K562 (cell line): ENCODE data around the gene FRMPD4. TPM values are rescaled to one million over a fixed set of nuclear protein-coding genes. Genes with fewer than 3 reads are reported as not detected.

ENCODE experiments used
- ATAC-seq: fragments of 200-7000 bp; cut with Tn5 transposase; 3 replicates; pipeline ENCODE4 v1.9.1; 2020; ENCODE audit warnings: moderate library complexity
- BruUV-seq: library from RNA; stranded (reverse); fragments of 400-500 nt; replicated peaks from 2 replicates; lab custom pipeline; 2021; lab: Mats Ljungman, UMichigan
- CTCF ChIA-PET: fragments of 300-600 bp; formaldehyde crosslinking; extraction: SDS; loops from one replicate; lab custom pipeline; 2021; ENCODE audit warnings: low intra/inter-chr PET ratio; lab: Yijun Ruan, JAX
- POLR2A ChIA-PET: fragments of 300-600, 350-650 bp; sonication (Branson Sonifier 250); formaldehyde crosslinking; extraction: SDS; loops from one replicate; lab custom pipeline; 2021; ENCODE audit warnings: antibody characterized with exemption, inconsistent platforms; lab: Yijun Ruan, JAX
- DNase-seq, 4 experiments: peaks; one replicate each; pipeline versions ENCODE4 v3.0.0 to v3.0.0-alpha.2; 2011 to 2018; ENCODE audit warnings: low spot score in 3 of 4, mixed read lengths in 3 of 4; ENCODE audit errors: extremely low read depth in 1 of 4
- FAIRE-seq: peaks from 2 replicates; lab custom pipeline; 2011; peaks lifted over from hg19 to GRCh38; lab: Jason Lieb, UNC
- H2AFZ ChIP-seq: 2 replicates; pipeline ENCODE4 v1.6.0; 2011; ENCODE audit warnings: low read depth, low read length, control low read depth, inconsistent platforms
- H3K27ac ChIP-seq: fragments of 200-600 bp; 3 replicates; pipeline ENCODE4 v1.8.0; 2011; ENCODE audit warnings: low read depth, mild to moderate bottlenecking, control low read depth, inconsistent platforms, low read length, moderate library complexity, mixed read lengths; ENCODE audit errors: extremely low read depth
- H3K27me3 ChIP-seq, 2 experiments: fragments of 300-600 bp in 1 of 2; 2 replicates in 1 of 2; 3 replicates in 1 of 2; pipeline versions ENCODE4 v1.6.0 to v1.8.0; 2011; ENCODE audit warnings: inconsistent platforms in 2 of 2, low read length in 2 of 2, mild to moderate bottlenecking in 1 of 2, mixed read lengths in 1 of 2, moderate library complexity in 1 of 2; ENCODE audit not compliant: control insufficient read depth in 2 of 2, insufficient read depth in 2 of 2
- H3K36me3 ChIP-seq: fragments of 300-600 bp; 3 replicates; pipeline ENCODE4 v1.8.0; 2011; ENCODE audit warnings: mild to moderate bottlenecking, low read length, inconsistent platforms; ENCODE audit not compliant: control insufficient read depth, insufficient read depth
- H3K4me1 ChIP-seq, 2 experiments: fragments of 200-600 bp in 1 of 2; replicated peaks in 1 of 2; 2 replicates in 1 of 2; 3 replicates in 1 of 2; pipeline versions ENCODE4 v1.5.1 to v1.8.0; 2011; ENCODE audit warnings: inconsistent platforms in 2 of 2, low read length in 2 of 2, mild to moderate bottlenecking in 1 of 2, mixed read lengths in 1 of 2, moderate library complexity in 1 of 2; ENCODE audit not compliant: control insufficient read depth in 2 of 2, insufficient read depth in 2 of 2
- H3K4me2 ChIP-seq: 2 replicates; pipeline ENCODE4 v1.6.1; 2011; ENCODE audit warnings: low read length, control low read depth, inconsistent platforms, mixed read lengths; ENCODE audit not compliant: insufficient read depth
- H3K4me3 ChIP-seq: fragments of 200-600 bp; sonication (generic), shearing (Covaris generic); 2 replicates; pipeline ENCODE4 v1.5.1; 2016; ENCODE audit warnings: control low read depth, inconsistent platforms
- H3K79me2 ChIP-seq: fragments of 200-600 bp; 3 replicates; pipeline ENCODE4 v1.8.0; 2011; ENCODE audit warnings: low read length, inconsistent platforms; ENCODE audit not compliant: control insufficient read depth, insufficient read depth
- H3K9ac ChIP-seq, 2 experiments: 2 replicates each; pipeline versions ENCODE4 v1.6.0 to v1.6.1; 2011; ENCODE audit warnings: low read depth in 2 of 2, low read length in 2 of 2, control low read depth in 1 of 2, inconsistent platforms in 1 of 2, mild to moderate bottlenecking in 1 of 2, mixed read lengths in 1 of 2; ENCODE audit not compliant: insufficient read depth in 1 of 2
- H3K9me1 ChIP-seq: one replicate; pipeline ENCODE4 v1.6.0; 2011; ENCODE audit warnings: inconsistent platforms, mild to moderate bottlenecking, low read length, moderate library complexity; ENCODE audit not compliant: control insufficient read depth, insufficient read depth
- H3K9me3 ChIP-seq: replicated peaks from 2 replicates; pipeline ENCODE4 v1.5.1; 2011; ENCODE audit warnings: low read depth, low read length, inconsistent platforms; ENCODE audit not compliant: control insufficient read depth, insufficient read depth
- H4K20me1 ChIP-seq: replicated peaks from 2 replicates; pipeline ENCODE4 v1.6.1; 2011; ENCODE audit warnings: low read length, inconsistent platforms, mixed read lengths; ENCODE audit not compliant: control insufficient read depth, insufficient read depth
- ADNP ChIP-seq: fragments of 200-800 bp; sonication (Bioruptor generic); IDR thresholded peaks from 2 replicates; pipeline ENCODE4 v1.6.1; 2016; ENCODE audit warnings: missing genetic modification characterization, missing compliant biosample characterization
- CBFA2T2 ChIP-seq: fragments of 450-650 bp; conservative IDR thresholded peaks from 2 replicates; pipeline ENCODE4 v1.6.1; 2017; ENCODE audit warnings: mild to moderate bottlenecking
- DNMT1 ChIP-seq: fragments of 450-650 bp; IDR thresholded peaks from 2 replicates; pipeline ENCODE4 v1.6.1; 2016; ENCODE audit warnings: antibody characterized with exemption, mild to moderate bottlenecking
- FOSL1 ChIP-seq: fragments of 200-800 bp; sonication (Bioruptor generic); conservative IDR thresholded peaks from 2 replicates; pipeline ENCODE4 v1.6.1; 2016; ENCODE audit warnings: missing genetic modification characterization, missing compliant biosample characterization
- GABPA ChIP-seq: fragments of 200-800 bp; sonication (Bioruptor generic); conservative IDR thresholded peaks from 2 replicates; pipeline ENCODE4 v1.6.1; 2016; ENCODE audit warnings: low read depth, missing genetic modification characterization, missing compliant biosample characterization
- GATAD2A ChIP-seq: fragments of 450-650 bp; IDR thresholded peaks from 2 replicates; pipeline ENCODE4 v1.6.1; 2017
- HSF4 ChIP-seq: fragments of 250-450 bp; sonication (Bioruptor Pico); IDR thresholded peaks from 2 replicates; pipeline ENCODE4 v2.1.2; 2022; ENCODE audit warnings: mild to moderate bottlenecking, moderate library complexity, borderline replicate concordance
- ILK ChIP-seq: fragments of 450-650 bp; IDR thresholded peaks from 2 replicates; pipeline ENCODE4 v1.6.1; 2016; ENCODE audit warnings: missing genetic modification characterization, low read depth, mild to moderate bottlenecking, missing compliant biosample characterization, moderate library complexity, borderline replicate concordance
- KAT2B ChIP-seq: IDR thresholded peaks from one replicate; pipeline ENCODE4 v1.6.1; 2012; ENCODE audit warnings: low read depth, mild to moderate bottlenecking, control low read depth, inconsistent platforms, low read length, moderate library complexity
- KDM1A ChIP-seq, 2 experiments: fragments of 450-650 bp; IDR thresholded peaks; 2 replicates each; pipeline ENCODE4 v1.6.1; 2016; ENCODE audit warnings: mild to moderate bottlenecking in 2 of 2
- NCOR1 ChIP-seq: fragments of 450-650 bp; IDR thresholded peaks from 2 replicates; pipeline ENCODE4 v1.6.1; 2016; ENCODE audit warnings: mild to moderate bottlenecking, moderate library complexity
- SETDB1 ChIP-seq: IDR thresholded peaks from one replicate; pipeline ENCODE4 v1.6.1; 2012; ENCODE audit warnings: low read length, control low read depth, inconsistent platforms
- XRCC4 ChIP-seq: IDR thresholded peaks from one replicate; pipeline ENCODE4 v1.6.1; 2011; ENCODE audit not compliant: insufficient read depth, insufficient read length; ENCODE audit errors: extremely low read depth
- ZNF224 ChIP-seq: sonication (generic); formaldehyde crosslinking; IDR thresholded peaks from 2 replicates; pipeline ENCODE4 v1.8.0; 2022; ENCODE audit warnings: mild to moderate bottlenecking, missing genetic modification reagents
- ZNF263 ChIP-seq: sonication (generic); formaldehyde crosslinking; IDR thresholded peaks from 2 replicates; pipeline ENCODE4 v1.8.0; 2022; ENCODE audit warnings: mild to moderate bottlenecking, missing genetic modification reagents, borderline replicate concordance
- ZSCAN29 ChIP-seq: fragments of 450-650 bp; IDR thresholded peaks from 2 replicates; pipeline ENCODE4 v1.6.1; 2017
- WGBS: fragments of 100-300 bp; shearing (Covaris generic); methylation state at CpG from one replicate; pipeline ENCODE4 v1.1.6; 2016; ENCODE audit warnings: low coverage, mixed read lengths; ENCODE audit not compliant: insufficient coverage; ENCODE audit errors: missing lambda C conversion rate; 5-methylcytosine and 5-hydroxymethylcytosine counted together
- in situ Hi-C: fragments of 300-500 bp; cut with MboI; formaldehyde crosslinking; loops from 4 replicates; pipeline ENCODE4 v1.15.0; 2018; ENCODE audit warnings: inconsistent platforms, mixed read lengths
- intact Hi-C: fragments of 100-400 bp; cut with micrococcal nuclease; formaldehyde crosslinking; loops from 2 replicates; pipeline ENCODE4 v1.14.2; 2022
- polyA plus RNA-seq, 8 experiments: library from polyadenylated mRNA; depleted of rRNA in 4 of 8; stranded (reverse) in 5 of 8; unstranded in 3 of 8; fragments of >200 nt; fragmentation: Nextera tagmentation in 2 of 8; fragmentation: Illumina TruSeq in 1 of 8; extraction: Ambion mirVana in 2 of 8; extraction: Trizol in 1 of 8; gene quantifications; 2 replicates each; pipeline versions ENCODE4 v1.2.1 to v1.2.3, GENCODE V29; 2011 to 2014; ENCODE audit warnings: inconsistent platforms in 1 of 8, missing spikeins in 1 of 8
- total RNA-seq, 7 experiments: library from RNA; depleted of rRNA in 6 of 7; stranded (reverse); fragments of >200 nt in 6 of 7; fragmentation: Illumina TruSeq in 2 of 7; extraction: Trizol in 2 of 7; gene quantifications; 2 replicates each; pipeline versions ENCODE4 v1.2.1 to v1.2.3, GENCODE V29; 2011 to 2021; ENCODE audit warnings: low replicate concordance in 1 of 7
- TF ChIP-seq, protein P1 (sequence below), 2 experiments: fragments of 450-650 bp in 1 of 2; IDR thresholded peaks; 2 replicates each; pipeline ENCODE4 v1.6.1; 2011 to 2017; ENCODE audit warnings: low read depth in 2 of 2, antibody characterized with exemption in 1 of 2, borderline replicate concordance in 1 of 2, low read length in 1 of 2, mild to moderate bottlenecking in 1 of 2, mixed read lengths in 1 of 2; ENCODE audit not compliant: control insufficient read depth in 1 of 2

FRMPD4 gene
- total and polyA plus RNA-seq, 9 of the 15 experiments (the other 6 are each of a cell fraction or from before 2014, with no cell fraction given) = not detected

DNA sequence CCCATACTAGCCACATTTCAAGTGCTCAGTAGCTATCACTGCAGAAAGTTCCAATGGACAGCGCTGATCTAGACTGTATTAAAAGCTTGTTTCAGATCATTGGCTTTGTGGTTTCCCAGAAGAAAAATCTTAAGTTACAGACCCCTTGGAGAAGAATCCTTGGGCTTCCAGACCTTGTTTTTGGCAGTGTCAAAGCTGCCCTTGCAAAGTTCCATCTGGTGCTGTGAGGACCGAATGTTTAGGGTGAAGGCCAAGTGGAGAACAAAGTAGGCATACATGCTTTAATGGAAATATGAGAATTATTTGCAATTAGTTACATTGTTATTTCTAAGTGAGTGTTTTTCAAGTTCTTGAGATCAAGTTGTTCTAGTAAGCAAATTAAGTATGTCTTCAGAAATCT is 144.7 kb downstream of the FRMPD4 start:
- TF ChIP-seq XRCC4 = no peak
- TF ChIP-seq GATAD2A = no peak
- TF ChIP-seq ILK (tag) = no peak
- no peak for TF ChIP-seq SETDB1
- no peak for TF ChIP-seq CBFA2T2
- TF ChIP-seq ZSCAN29 = no peak
- TF ChIP-seq FOSL1 (tag) = no peak
- TF ChIP-seq GABPA (tag) = no peak
- TF ChIP-seq ZNF263 (CRISPR knock-in tag) = no peak
- TF ChIP-seq ADNP (tag) = no peak
- TF ChIP-seq DNMT1 = no peak
- no peak for TF ChIP-seq KAT2B
- no peak for TF ChIP-seq NCOR1
- TF ChIP-seq, protein P1, sequence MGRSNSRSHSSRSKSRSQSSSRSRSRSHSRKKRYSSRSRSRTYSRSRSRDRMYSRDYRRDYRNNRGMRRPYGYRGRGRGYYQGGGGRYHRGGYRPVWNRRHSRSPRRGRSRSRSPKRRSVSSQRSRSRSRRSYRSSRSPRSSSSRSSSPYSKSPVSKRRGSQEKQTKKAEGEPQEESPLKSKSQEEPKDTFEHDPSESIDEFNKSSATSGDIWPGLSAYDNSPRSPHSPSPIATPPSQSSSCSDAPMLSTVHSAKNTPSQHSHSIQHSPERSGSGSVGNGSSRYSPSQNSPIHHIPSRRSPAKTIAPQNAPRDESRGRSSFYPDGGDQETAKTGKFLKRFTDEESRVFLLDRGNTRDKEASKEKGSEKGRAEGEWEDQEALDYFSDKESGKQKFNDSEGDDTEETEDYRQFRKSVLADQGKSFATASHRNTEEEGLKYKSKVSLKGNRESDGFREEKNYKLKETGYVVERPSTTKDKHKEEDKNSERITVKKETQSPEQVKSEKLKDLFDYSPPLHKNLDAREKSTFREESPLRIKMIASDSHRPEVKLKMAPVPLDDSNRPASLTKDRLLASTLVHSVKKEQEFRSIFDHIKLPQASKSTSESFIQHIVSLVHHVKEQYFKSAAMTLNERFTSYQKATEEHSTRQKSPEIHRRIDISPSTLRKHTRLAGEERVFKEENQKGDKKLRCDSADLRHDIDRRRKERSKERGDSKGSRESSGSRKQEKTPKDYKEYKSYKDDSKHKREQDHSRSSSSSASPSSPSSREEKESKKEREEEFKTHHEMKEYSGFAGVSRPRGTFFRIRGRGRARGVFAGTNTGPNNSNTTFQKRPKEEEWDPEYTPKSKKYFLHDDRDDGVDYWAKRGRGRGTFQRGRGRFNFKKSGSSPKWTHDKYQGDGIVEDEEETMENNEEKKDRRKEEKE (IDR thresholded peaks at IDR 0.05; ENCODE audit: borderline replicate concordance in 1 of 2, control insufficient read depth in 1 of 2, low read depth in 2 of 2, low read length in 1 of 2) = no peak
- no peak for TF ChIP-seq KDM1A (IDR thresholded peaks at IDR 0.05)
- no peak for TF ChIP-seq ZNF224
- no peak for TF ChIP-seq HSF4
- H3K27me3 ChIP-seq = no peaks in the 10 kb centered on the region
- H3K79me2 ChIP-seq = no peaks in the 10 kb centered on the region
- CTCF ChIA-PET = no interaction called here
- H3K36me3 ChIP-seq = no peaks in the 10 kb centered on the region
- POLR2A ChIA-PET = no interaction called here
- no peak for FAIRE-seq
- no peaks in the 10 kb centered on the region for H3K9me1 ChIP-seq
- intact Hi-C loops = no loop called here
- no peak overlapping the region for H3K27ac ChIP-seq
- BruUV-seq = no TSS peak
- no peaks in the 10 kb centered on the region for H3K4me1 ChIP-seq
- no peak overlapping the region for H3K9ac ChIP-seq
- no peaks in the 10 kb centered on the region for H4K20me1 ChIP-seq
- DNase-seq = no peak
- in situ Hi-C loops = no loop called here
- no peak overlapping the region for H3K4me3 ChIP-seq
- 0% methylated on average over 2 of the region's 2 CpGs for WGBS
- no peak overlapping the region for H2AFZ ChIP-seq
- ATAC-seq = no peak
- H3K4me2 ChIP-seq = no peak overlapping the region
- H3K9me3 ChIP-seq = no peaks in the 10 kb centered on the region
